GM12892 (cell line): ENCODE results near the gene PPP2R2B.

Experiments
- POLR2A ChIP-seq: IDR thresholded peaks from 2 replicates; pipeline ENCODE4 v1.6.1; 2011; ENCODE audit warnings: low read depth, low read length, control low read depth
- POLR2AphosphoS5 ChIP-seq: IDR thresholded peaks from 2 replicates; pipeline ENCODE4 v1.6.1; 2011; ENCODE audit warnings: low read depth, low read length, control low read depth
- TAF1 ChIP-seq: IDR thresholded peaks from 2 replicates; pipeline ENCODE4 v1.6.1; 2011; ENCODE audit warnings: low read depth, mild to moderate bottlenecking, control low read depth, low read length, borderline replicate concordance

- TF ChIP-seq POLR2A (no peak), POLR2AphosphoS5 (no peak), TAF1 (no peak)
These were observed 218.1 kb downstream of the PPP2R2B start for GRCh38 chr5:146660376-146660960.
